ENCODE data around the gene NR6A1. TPM values are rescaled to one million over a fixed set of nuclear protein-coding genes. Genes with fewer than 3 reads are reported as not detected.

Gene NR6A1
- total and polyA plus RNA-seq, 2 of the 8 experiments (the other 6 are each of a cell fraction or from before 2014, with no cell fraction given), result 93.2 to 237 TPM

DNA sequence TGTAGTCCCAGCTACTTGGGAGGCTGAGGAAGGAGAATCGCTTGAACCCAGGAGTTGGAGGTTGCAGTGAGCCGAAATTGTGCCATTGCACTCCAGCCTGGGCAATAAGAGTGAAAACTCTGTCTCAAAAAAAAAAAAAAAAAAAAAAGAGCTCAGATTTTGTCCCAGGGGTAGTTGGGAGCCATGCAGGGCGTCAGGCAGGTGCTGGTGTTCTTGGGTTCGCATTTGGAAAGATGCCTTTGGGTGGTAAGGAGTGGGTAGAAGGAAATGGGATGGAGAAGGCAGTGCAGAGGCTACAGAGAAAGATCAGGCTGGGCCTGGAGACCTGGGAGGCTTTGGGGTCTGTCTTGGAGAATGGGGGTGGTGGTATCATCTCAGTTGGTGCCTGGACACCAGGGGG lies 297.0 kb downstream of the NR6A1 start:
- peaks cover 0 to 25% (median 19%) of the 10 kb centered on the region in 4 experiments; a peak in 6 of 7 replicates for H3K4me1 ChIP-seq (replicated peaks in 1 of 4; ENCODE audit: control insufficient read depth in 3 of 4, insufficient read depth in 4 of 4, low read length in 3 of 4)
- H3K27ac ChIP-seq (ENCODE audit: low read depth, low read length), result no peak overlapping the region
- H2BK120ac ChIP-seq (replicated peaks; ENCODE audit: low read depth, low read length), result no peak overlapping the region
- H3K14ac ChIP-seq (ENCODE audit: insufficient read length), result no peak overlapping the region
- H2AK5ac ChIP-seq (ENCODE audit: low read depth, low read length), result no peak overlapping the region
- FAIRE-seq, result no peak
- H3K9me3 ChIP-seq (ENCODE audit: insufficient read depth in 2 of 2, low read depth in 1 of 2, low read length in 1 of 2), result no peaks in the 10 kb centered on the region
- WGBS, 2 experiments (ENCODE audit: extremely low coverage in 1 of 2, insufficient coverage in 1 of 2, insufficient read length in 1 of 2, insufficient replicate concordance in 2 of 2, low coverage in 1 of 2, low lambda C conversion rate in 2 of 2, missing lambda C conversion rate in 1 of 2), result 88% methylated on average over 2 of the region's 4 CpGs; no CpG with 5 or more reads in 1 of the 2 experiments
- peaks cover 3 to 24% (median 22%) of the 10 kb centered on the region in 4 experiments for H3K27me3 ChIP-seq (replicated peaks in 1 of 4; ENCODE audit: control insufficient read depth in 3 of 4, extremely low read depth in 1 of 4, insufficient read depth in 3 of 4, low read length in 3 of 4)
- no peak overlapping the region for H3K4me3 ChIP-seq (ENCODE audit: extremely low read depth in 1 of 4, insufficient read depth in 2 of 4, low read depth in 3 of 4, low read length in 4 of 4)
- no peak overlapping the region for H2BK15ac ChIP-seq (ENCODE audit: low read length)
- H3K36me3 ChIP-seq (ENCODE audit: control insufficient read depth in 2 of 4, insufficient read depth in 4 of 4, low read length in 3 of 4), result no peaks in the 10 kb centered on the region
- H3K18ac ChIP-seq (ENCODE audit: extremely low read depth, low read length), result no peak overlapping the region
- H3K4ac ChIP-seq (replicated peaks; ENCODE audit: insufficient read length, low read depth, low read length), result no peak overlapping the region
- H2AFZ ChIP-seq (ENCODE audit: low read length), result no peak overlapping the region
- POLR2A ChIA-PET (ENCODE audit: partially characterized antibody), result interaction anchor here (0.6 to 0.8 kb wide), 2 partner anchors 8 to 39 kb away, joined by 3 read pairs; no protein-coding TSS in a partner anchor
- H2BK5ac ChIP-seq (ENCODE audit: low read depth, low read length), result no peak overlapping the region
- no peak overlapping the region for H2BK20ac ChIP-seq (ENCODE audit: low read length)
- no peak for TF ChIP-seq CHD2 (IDR thresholded peaks at IDR 0.05; ENCODE audit: low read length)
- 0 out of 2 replicates have a peak, but pooled peaks have one; percentile 26 for TF ChIP-seq KDM1A (IDR thresholded peaks at IDR 0.05; ENCODE audit: borderline replicate concordance, low read length)
- no peak for TF ChIP-seq YY1 (IDR thresholded peaks at IDR 0.05; ENCODE audit: low read depth, low read length)
- TF ChIP-seq SUZ12 (IDR thresholded peaks at IDR 0.05; ENCODE audit: low read length), result no peak
- TF ChIP-seq SIRT6 (IDR thresholded peaks at IDR 0.05; ENCODE audit: low read length), result no peak
- H4K5ac ChIP-seq (ENCODE audit: insufficient read length, low read depth, low read length), result no peak overlapping the region
- no peaks in the 10 kb centered on the region for H4K20me1 ChIP-seq (replicated peaks in 1 of 2; ENCODE audit: control insufficient read depth in 1 of 2, insufficient read depth in 2 of 2, low read length in 2 of 2)
- no peak overlapping the region for H3K9ac ChIP-seq (replicated peaks in 1 of 4; ENCODE audit: extremely low read depth in 1 of 4, low read depth in 3 of 4, low read length in 3 of 4)
- no peak overlapping the region for H3K4me2 ChIP-seq (ENCODE audit: insufficient read depth in 1 of 2, low read depth in 2 of 2, low read length in 2 of 2)
- H3K79me2 ChIP-seq (ENCODE audit: control insufficient read depth in 1 of 2, insufficient read depth in 2 of 2, low read length in 2 of 2), result no peaks in the 10 kb centered on the region
- DNase-seq (ENCODE audit: low read depth in 1 of 2, low spot score in 2 of 2), result no peak
- no peak overlapping the region for H2BK12ac ChIP-seq (ENCODE audit: low read depth, low read length)
- CTCF ChIA-PET (ENCODE audit: partially characterized antibody), result interaction anchor here (0.5 to 3.9 kb wide), 20 partner anchors 7 to 378 kb away, joined by 3 to 35 read pairs (median 3); no protein-coding TSS in a partner anchor
- no peak overlapping the region for H4K91ac ChIP-seq (replicated peaks; ENCODE audit: insufficient read length, low read length)
- H3K23ac ChIP-seq (ENCODE audit: insufficient read length), result no peak overlapping the region
- H4K8ac ChIP-seq (ENCODE audit: extremely low read depth, insufficient read depth, low read length), result no peak overlapping the region
- no peak overlapping the region for H3K56ac ChIP-seq (replicated peaks; ENCODE audit: insufficient read length, low read depth, low read length)
- H3K23me2 ChIP-seq (ENCODE audit: low read depth, low read length), result peaks cover 6% of the 10 kb centered on the region; the same call in 1 of the 2 replicates
- H3K79me1 ChIP-seq (ENCODE audit: low read depth, low read length), result no peaks in the 10 kb centered on the region

Data from H1 (cell line).